ENCODE data around the gene DHX38.

The DHX38 gene

GRCh38 chr16:72083778-72084404 lies 9.8 kb upstream of the DHX38 start:
- DNase-seq (ENCODE audit: low spot score): no peak

DNA sequence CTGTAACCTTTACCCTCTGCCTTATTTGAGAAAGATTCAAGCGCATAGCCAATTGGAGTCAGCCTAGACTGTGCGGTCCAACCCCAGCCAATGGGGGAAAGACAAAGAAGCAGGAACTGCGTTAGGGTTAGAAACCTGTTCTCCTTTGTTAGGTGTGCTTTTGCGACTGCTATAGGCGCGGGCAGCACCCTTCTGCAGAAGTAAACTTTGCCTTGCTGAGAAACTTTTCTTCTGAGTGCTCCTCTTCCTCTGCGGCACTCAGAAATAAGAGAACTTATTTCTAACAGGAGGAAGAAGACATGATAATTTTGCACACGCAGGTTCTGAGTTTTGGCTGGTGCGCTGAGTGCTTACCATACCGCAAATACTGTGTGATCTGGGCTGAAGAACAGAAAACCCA lies 9.2 kb upstream of the DHX38 start:
- no peak for DNase-seq (ENCODE audit: low spot score)

DNA sequence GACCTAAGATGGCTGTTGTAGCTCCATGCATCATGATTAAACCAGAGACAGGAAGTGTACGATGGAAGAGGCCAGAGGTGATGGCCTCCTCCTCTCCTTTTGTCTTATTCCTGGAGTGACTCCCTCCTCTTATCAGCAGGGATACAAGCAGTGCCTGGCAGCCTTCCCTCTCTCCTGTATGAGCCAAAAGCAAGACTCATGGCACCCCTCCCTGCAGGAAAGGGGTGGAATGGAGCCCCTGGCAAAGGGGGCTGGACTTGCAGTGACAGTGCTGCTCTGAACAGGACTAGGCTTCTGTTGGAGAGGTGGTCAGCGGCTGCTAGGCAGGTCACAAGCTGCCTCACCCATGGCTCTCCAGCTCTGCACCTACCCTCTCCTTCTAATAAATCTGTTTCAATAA lies 8.6 kb upstream of the DHX38 start:
- DNase-seq (ENCODE audit: low spot score): no peak

- no peak for DNase-seq (ENCODE audit: low spot score)
Observed at GRCh38 chr16:72091217-72091616, 2.4 kb upstream of the DHX38 start.

GRCh38 chr16:72092832-72093447 lies 707 bp upstream of the DHX38 start:
- peak; percentile 77 for DNase-seq (ENCODE audit: low spot score)

GRCh38 chr16:72094266-72094610 lies 591 bp downstream of the DHX38 start:
- peak; percentile 29 for DNase-seq (ENCODE audit: low spot score)

GRCh38 chr16:72098936-72099335 lies 5.3 kb downstream of the DHX38 start:
- no peak for DNase-seq (ENCODE audit: low spot score)

DNA sequence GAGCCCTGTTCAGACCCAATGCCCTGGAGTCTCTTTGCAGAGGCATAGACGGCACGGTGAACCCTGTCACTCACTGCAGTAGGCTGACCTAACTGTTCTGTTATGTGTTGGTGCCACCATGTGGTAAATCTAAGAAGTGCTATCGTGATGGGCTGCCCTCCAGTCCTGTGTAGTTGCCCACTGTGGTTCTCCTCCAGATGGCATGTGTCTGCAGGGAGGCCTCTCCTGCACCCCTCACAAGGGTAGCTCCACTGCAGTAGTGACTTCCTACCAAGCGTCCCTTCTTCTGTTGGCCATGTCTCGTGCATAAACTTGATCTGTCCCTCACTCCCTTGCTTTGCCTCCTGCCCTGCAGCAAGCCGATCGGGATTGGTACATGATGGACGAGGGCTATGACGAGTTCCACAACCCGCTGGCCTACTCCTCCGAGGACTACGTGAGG lies 5.8 kb downstream of the DHX38 start:
- DNase-seq (ENCODE audit: low spot score): peak; percentile 71

DNA sequence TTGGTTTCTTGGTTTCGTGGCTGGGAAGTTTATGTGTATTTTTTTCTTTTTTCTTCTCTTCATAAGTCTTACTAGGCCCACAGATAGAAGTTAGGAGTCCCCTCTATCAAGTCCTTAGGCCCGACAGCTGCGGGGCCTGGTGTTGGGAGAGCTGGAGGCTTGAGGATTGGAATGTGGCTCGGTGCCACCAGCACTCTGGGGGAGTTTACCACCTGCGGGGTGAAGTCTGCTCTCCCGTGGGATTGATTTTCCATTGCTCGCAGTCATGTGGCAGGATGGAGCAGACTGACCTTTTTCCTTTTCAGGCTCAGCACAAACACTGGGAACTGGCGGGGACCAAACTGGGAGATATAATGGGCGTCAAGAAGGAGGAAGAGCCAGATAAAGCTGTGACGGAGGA lies 7.5 kb downstream of the DHX38 start:
- no peak for DNase-seq (ENCODE audit: low spot score)

DNA sequence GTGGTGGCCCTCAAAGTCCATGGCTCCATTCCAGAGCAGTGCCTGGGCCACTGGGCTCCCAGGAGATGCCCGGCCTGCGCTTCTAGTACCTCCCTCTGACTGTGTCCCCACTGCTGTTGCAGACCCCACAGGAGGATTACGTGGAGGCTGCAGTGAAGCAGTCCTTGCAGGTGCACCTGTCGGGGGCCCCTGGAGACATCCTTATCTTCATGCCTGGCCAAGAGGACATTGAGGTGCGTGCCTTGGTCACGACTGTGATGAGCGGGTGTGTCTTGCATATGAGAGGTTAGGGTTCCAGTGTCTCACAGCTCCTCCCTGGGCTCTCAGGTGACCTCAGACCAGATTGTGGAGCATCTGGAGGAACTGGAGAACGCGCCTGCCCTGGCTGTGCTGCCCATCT lies 11.3 kb downstream of the DHX38 start:
- no peak for DNase-seq (ENCODE audit: low spot score)

GRCh38 chr16:72105978-72106377 lies 12.3 kb downstream of the DHX38 start:
- DNase-seq (ENCODE audit: low spot score): no peak

DNA sequence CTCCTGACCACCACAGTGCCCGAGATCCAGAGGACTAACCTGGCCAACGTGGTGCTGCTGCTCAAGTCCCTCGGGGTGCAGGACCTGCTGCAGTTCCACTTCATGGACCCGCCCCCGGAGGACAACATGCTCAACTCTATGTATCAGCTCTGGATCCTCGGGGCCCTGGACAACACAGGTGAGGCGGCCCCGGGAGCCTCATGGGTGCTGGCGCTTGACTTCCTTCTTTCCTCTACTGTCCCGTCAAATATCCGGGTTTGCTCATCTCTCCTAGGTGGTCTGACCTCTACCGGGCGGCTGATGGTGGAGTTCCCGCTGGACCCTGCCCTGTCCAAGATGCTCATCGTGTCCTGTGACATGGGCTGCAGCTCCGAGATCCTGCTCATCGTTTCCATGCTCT lies 13.7 kb downstream of the DHX38 start:
- no peak for DNase-seq (ENCODE audit: low spot score)

GRCh38 chr16:72108353-72109102 lies 14.9 kb downstream of the DHX38 start:
- DNase-seq (ENCODE audit: low spot score): no peak

DNA sequence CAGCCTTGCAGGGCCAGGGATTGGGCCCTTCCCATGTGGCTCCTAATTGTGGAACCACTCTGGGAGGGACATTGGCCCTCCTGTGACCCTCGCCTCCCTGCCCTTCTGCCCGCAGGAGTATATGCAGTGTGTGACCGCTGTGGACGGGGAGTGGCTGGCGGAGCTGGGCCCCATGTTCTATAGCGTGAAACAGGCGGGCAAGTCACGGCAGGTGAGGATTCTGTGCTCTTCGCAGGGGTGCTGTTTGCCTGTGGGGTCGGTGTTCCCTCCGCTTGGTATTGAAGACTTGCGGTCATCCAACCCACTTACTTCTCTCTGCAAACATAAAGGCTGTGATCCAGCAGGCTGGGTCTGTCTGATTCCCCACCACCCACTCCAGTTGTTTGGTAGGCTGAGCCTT lies 15.7 kb downstream of the DHX38 start:
- no peak for DNase-seq (ENCODE audit: low spot score)

GRCh38 chr16:72109966-72110530 lies 16.4 kb downstream of the DHX38 start:
- DNase-seq (ENCODE audit: low spot score): no peak

DNA sequence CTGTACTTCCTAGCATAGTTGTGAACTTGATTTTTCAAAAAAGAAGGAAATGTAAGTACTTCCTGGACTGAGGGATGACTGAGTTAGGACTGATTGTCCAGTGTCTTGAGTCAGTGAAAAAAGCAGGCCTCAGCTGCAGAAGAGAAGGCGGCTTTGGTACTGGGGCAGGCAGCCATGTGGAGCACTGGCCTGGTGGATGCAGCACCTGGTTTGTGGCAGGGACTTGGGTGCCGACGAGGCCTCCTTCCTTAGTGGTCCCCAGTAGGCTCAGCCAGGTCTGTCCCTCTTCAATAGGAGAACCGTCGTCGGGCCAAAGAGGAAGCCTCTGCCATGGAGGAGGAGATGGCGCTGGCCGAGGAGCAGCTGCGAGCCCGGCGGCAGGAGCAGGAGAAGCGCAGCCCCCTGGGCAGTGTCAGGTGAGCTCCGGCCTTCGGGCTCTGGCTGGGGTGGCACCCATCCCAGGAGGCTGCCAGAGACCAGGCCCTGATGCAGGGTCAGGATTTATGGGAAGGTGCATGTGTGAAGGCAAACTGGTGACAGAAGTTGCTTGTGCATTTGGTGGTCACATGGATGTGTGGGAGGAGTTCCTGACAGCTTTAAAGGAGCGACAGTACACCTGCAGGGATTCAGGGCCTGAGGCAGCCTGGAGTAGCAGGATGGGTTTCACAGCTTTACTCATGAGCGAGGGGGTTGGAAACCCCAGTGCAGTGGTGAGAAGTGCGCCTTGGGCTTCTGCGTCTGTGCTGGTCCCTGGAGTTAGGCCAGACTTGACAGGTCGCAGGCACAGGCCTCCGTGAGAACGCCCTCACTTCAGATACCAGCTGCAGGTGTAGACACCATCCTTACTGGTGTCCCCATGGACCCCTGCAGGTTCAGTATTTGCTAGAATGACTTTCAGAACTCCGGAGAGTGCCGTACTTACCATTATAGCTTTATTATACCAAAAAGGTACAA lies 17.3 kb downstream of the DHX38 start:
- DNase-seq (ENCODE audit: low spot score): no peak

GRCh38 chr16:72111657-72112451 lies 18.2 kb downstream of the DHX38 start:
- peak; percentile 24 for DNase-seq (ENCODE audit: low spot score)

DNA sequence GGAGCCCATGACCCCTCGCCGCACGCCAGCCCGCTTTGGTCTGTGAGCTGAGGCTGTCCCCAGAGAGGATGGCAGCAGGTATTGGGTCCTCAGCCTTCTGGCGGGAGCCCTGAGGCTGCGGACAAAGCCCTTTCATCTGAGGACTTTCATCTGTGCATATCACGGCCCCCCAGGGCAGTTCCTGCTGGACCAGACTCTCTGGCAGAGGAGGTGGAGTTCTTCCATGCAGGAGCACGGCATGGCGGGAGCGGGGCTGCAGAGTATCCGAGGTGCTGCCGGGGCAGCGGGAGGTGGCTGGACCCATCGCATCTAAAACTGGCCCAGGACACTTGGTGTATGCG lies 18.8 kb downstream of the DHX38 start:
- DNase-seq (ENCODE audit: low spot score): no peak

DNA sequence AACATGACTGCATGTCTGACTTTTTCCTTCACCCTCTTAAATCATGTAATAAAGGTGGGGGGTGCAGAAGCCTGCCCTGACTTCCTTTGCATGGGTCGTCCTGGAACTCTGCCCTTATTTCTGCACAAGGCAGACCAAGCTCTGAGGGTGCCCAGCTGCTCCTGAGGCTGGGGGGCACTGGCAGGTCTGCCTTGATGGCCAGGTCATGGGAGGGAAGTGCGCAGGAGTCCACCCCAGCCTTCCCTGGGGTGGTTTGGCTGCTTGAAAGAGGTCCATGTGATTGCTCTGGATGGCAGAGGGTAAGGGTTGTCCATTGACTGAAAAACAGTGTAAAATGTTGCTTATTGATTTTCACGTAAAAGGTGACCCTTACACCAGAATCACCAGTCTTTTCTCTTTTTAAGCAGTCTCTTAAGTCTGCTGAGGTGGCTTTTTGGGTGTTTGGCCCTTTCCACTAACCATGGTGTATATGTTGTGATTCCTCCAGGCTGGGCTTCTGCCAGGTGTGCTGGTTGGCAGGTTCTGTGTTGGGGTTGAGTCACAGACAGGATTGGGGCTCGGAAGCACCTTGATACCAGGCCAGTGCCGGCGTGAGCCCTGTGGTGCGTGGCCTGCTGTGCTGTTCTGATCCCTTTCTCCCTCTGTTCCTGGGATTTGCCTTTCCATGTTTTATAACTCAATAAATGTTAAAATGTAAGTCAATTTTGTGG lies 19.4 kb downstream of the DHX38 start:
- no peak for DNase-seq (ENCODE audit: low spot score)

DNA sequence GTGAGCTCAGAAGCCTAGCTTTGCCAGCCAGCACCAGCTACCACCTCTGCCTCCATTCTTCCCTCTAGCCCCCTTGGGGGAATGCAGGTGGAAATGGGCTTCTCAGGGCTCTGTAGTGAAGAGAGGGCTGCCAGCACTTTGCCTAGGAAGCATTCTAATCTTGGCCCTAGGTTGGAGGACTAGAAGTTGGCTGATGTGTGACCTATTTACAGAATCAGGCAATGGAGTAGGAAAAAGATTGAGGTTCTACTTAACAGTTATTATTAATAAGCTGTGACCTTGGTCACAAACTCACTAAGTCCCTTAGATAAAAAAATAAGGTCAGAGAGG lies 19.9 kb downstream of the DHX38 start:
- DNase-seq (ENCODE audit: low spot score): no peak

GRCh38 chr16:72120026-72120425 lies 26.4 kb downstream of the DHX38 start:
- DNase-seq (ENCODE audit: low spot score): no peak
